ENCODE data around the gene PRRX2. TPM values are rescaled to one million over a fixed set of nuclear protein-coding genes. Genes with fewer than 3 reads are reported as not detected.

PRRX2 gene
- total and polyA plus RNA-seq, 2 of the 4 experiments (the other 2 are of a cell fraction) = 12.7 to 35.5 TPM

GRCh38 chr9:129693741-129694140, 28.3 kb downstream of the PRRX2 start:
- Histone ChIP-seq H2AFZ (replicated peaks; ENCODE audit: low read length, poor library complexity) (no peak overlapping the region), H3K23ac (ENCODE audit: low read depth, low read length) (peak overlapping the region; percentile 45; the same call in 1 of the 2 replicates), H3K56ac (ENCODE audit: extremely low read depth, insufficient read depth, low read length) (no peak overlapping the region), H4K20me1 (ENCODE audit: insufficient read depth, low read length) (peaks cover 10% of the 10 kb centered on the region; the same call in 1 of the 2 replicates), H4K8ac (ENCODE audit: low read depth in 2 of 2, low read length in 2 of 2) (no peak overlapping the region), H2AK5ac (ENCODE audit: low read depth, low read length) (peak overlapping the region; percentile 78), H2BK5ac (ENCODE audit: low read depth, low read length, poor library complexity, severe bottlenecking) (no peak overlapping the region), H3K9ac (ENCODE audit: low read depth, low read length) (no peak overlapping the region), H3K36me3 (ENCODE audit: control insufficient read depth, insufficient read depth, low read length) (peaks cover 20% of the 10 kb centered on the region), H3K27ac (ENCODE audit: insufficient read depth, low read length) (no peak overlapping the region), H4K91ac (ENCODE audit: insufficient read depth, low read depth, low read length) (0 out of 2 replicates have a peak overlapping the region, but pooled peaks have one; percentile 26), H3K9me1 (ENCODE audit: insufficient read depth, low read length) (peaks cover 25% of the 10 kb centered on the region), H4K5ac (ENCODE audit: low read depth, low read length) (no peak overlapping the region), H3K18ac (ENCODE audit: low read depth, low read length) (no peak overlapping the region), H3K4me1 (ENCODE audit: control insufficient read depth, insufficient read depth, low read length) (peaks cover 28% of the 10 kb centered on the region), H3K27me3 (ENCODE audit: control insufficient read depth, insufficient read depth, low read length) (no peaks in the 10 kb centered on the region), H2AK9ac (replicated peaks; ENCODE audit: low read depth, low read length, poor library complexity) (no peak overlapping the region), H3K14ac (replicated peaks; ENCODE audit: low read depth, low read length) (no peak overlapping the region; the same call in 1 of the 2 replicates), H2BK120ac (ENCODE audit: low read depth, low read length) (no peak overlapping the region), H3K9me3 (ENCODE audit: control insufficient read depth, insufficient read depth, low read length) (no peaks in the 10 kb centered on the region), H3K4me2 (ENCODE audit: low read depth, low read length) (no peak overlapping the region), H3K4me3 (ENCODE audit: insufficient read depth, low read depth, low read length) (no peak overlapping the region), H2BK15ac (ENCODE audit: low read depth, low read length) (no peak overlapping the region), H3K79me1 (ENCODE audit: low read depth in 1 of 2, low read length in 2 of 2) (peaks cover 25 to 77% of the 10 kb centered on the region in 2 experiments; a peak in 3 of 4 replicates), H2BK20ac (ENCODE audit: low read depth, low read length) (no peak overlapping the region), H3K4ac (ENCODE audit: low read depth, low read length) (peak overlapping the region; percentile 79)
- WGBS, 2 experiments (ENCODE audit: extremely low coverage in 2 of 2, insufficient read length in 1 of 2) = 90% methylated on average over 2 of the region's 8 CpGs; no CpG with 5 or more reads in 1 of the 2 experiments
- DNase-seq = no peak
- no TSS peak for BruUV-seq (replicated peaks)
- ChIA-PET CTCF (no interaction called here), POLR2A (ENCODE audit: unreplicated experiment) (no interaction called here)
- ATAC-seq (ENCODE audit: low read depth) = no peak
- in situ Hi-C loops (cut with MboI; ENCODE audit: low sequenced_read_pairs) (no loop called here), dilution Hi-C loops (cut with HindIII; ENCODE audit: low sequenced_read_pairs, unreplicated experiment) (no loop called here), intact Hi-C loops (cut with micrococcal nuclease) (no loop called here)
- TF ChIP-seq ELK1 (IDR thresholded peaks at IDR 0.05; ENCODE audit: borderline replicate concordance, low read depth, low read length) (no peak), RCOR1 (IDR thresholded peaks at IDR 0.05; ENCODE audit: insufficient replicate concordance, low read length) (no peak), MAZ (IDR thresholded peaks at IDR 0.05; ENCODE audit: borderline replicate concordance, low read depth, low read length) (no peak), NFE2L2 (IDR thresholded peaks at IDR 0.05; ENCODE audit: low read depth, low read length) (no peak), RFX5 (IDR thresholded peaks at IDR 0.05; ENCODE audit: low read depth, low read length) (no peak), FOS (IDR thresholded peaks at IDR 0.05; ENCODE audit: low read depth, low read length) (no peak), MXI1 (IDR thresholded peaks at IDR 0.05; ENCODE audit: borderline replicate concordance, low read depth, low read length) (no peak), SMC3 (IDR thresholded peaks at IDR 0.05; ENCODE audit: low read depth, low read length) (no peak), RAD21 (IDR thresholded peaks at IDR 0.05; ENCODE audit: low read length) (no peak), CTCF (conservative IDR thresholded peaks at IDR 0.05; ENCODE audit: low read depth, low read length) (no peak), MAFK (IDR thresholded peaks at IDR 0.05; ENCODE audit: low read depth, low read length) (no peak)

Data from IMR-90 (cell line).